HG03097 (cell line): ENCODE data around the gene AKIP1.

ENCODE experiments used
- ATAC-seq: cut with Tn5 transposase; IDR thresholded peaks from one replicate; pipeline ENCODE4 v1.9.1; 2021; ENCODE audit not compliant: unreplicated experiment, low FRiP score

AKIP1 gene

GRCh38 chr11:8956860-8957259 is 45.9 kb downstream of the AKIP1 start:
- ATAC-seq, result no peak

- ATAC-seq, result peak; percentile 31
These were observed 48.7 kb downstream of the AKIP1 start for GRCh38 chr11:8959546-8960166.

- ATAC-seq, result no peak
These were observed 50.4 kb downstream of the AKIP1 start for GRCh38 chr11:8961401-8961800.

DNA sequence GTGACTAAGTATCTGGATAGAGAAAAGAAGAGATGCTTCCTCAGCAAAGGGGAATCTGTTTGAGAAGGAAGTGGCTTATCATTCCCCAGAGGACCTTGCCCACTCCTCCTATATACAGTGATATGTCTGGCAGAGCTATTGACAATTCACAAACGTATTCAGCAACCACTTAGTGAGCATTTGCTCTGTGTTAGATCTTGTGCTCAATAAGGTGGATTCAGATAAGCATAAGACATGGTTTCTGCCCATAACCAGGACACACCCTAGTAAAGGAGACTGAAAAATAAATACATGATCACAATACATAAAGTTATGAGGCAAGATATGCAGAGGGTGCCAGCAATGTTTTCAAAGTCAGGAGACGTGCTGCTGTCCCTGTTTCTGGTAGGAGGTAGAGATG is 51.9 kb downstream of the AKIP1 start:
- no peak for ATAC-seq

GRCh38 chr11:8963569-8964323 is 52.8 kb downstream of the AKIP1 start:
- ATAC-seq, result peak; percentile 44

GRCh38 chr11:8964324-8965320 is 53.6 kb downstream of the AKIP1 start, which contains the start of gene TMEM9B:
TSS of gene TMEM9B (minus strand) at chr11:8964442. CDS start at chr11:8964313, 129 bp downstream.
- ATAC-seq, result peak; percentile 80

DNA sequence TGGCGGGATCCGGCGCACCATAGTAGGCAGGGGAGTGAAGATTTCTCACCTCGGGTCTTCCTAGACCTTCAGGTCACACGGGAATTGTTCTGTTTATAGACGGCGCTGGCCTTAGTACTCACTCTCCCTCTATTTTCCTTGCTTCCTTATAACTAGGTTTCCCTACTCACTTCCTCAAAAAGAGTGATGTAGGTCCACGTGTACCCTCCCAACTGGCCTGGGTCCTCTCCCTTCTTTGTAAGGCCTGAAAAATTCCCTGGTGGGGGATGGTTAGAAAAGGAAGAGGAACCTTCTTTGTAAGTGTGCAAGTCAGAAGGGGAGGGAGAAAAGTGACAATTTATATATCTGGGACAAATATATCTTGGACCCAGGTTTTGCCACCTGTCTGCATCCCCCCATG is 56.2 kb downstream of the AKIP1 start:
- ATAC-seq, result no peak
